Gastroesophageal sphincter (tissue), 3 donors: ENCODE results near the gene ALOXE3.

Experiments
- CTCF ChIP-seq, 4 experiments: fragments of 200-600 bp in 2 of 4; fragments of 450-650 bp in 2 of 4; sonication (generic) in 1 of 4; IDR thresholded peaks; one replicate each; pipeline ENCODE4 v1.5.1; 2017 to 2019; ENCODE audit warnings: antibody characterized with exemption in 4 of 4, mild to moderate bottlenecking in 2 of 4, moderate library complexity in 2 of 4
- EP300 ChIP-seq: sonication (generic); formaldehyde crosslinking; IDR thresholded peaks from one replicate; pipeline ENCODE4 v1.6.1; 2017; ENCODE audit warnings: antibody characterized with exemption, mild to moderate bottlenecking
- POLR2A ChIP-seq, 2 donors: fragments of 450-650 bp; IDR thresholded peaks; one replicate each; pipeline ENCODE4 v1.6.1; 2017; ENCODE audit warnings: antibody characterized with exemption in 2 of 2, mild to moderate bottlenecking in 2 of 2, moderate library complexity in 1 of 2
- POLR2AphosphoS5 ChIP-seq: sonication (generic); formaldehyde crosslinking; IDR thresholded peaks from one replicate; pipeline ENCODE4 v1.6.1; 2017; ENCODE audit warnings: antibody characterized with exemption

- no peak for TF ChIP-seq CTCF (IDR thresholded peaks at IDR 0.05)
- TF ChIP-seq POLR2AphosphoS5: no peak
- TF ChIP-seq POLR2A (IDR thresholded peaks at IDR 0.05): no peak
- TF ChIP-seq EP300: no peak
These were observed 51.2 kb downstream of the ALOXE3 start for GRCh38 chr17:8066841-8067775.
